ENCODE measurements around the gene ZMYND10. TPM values are rescaled to one million over a fixed set of nuclear protein-coding genes. Genes with fewer than 3 reads are reported as not detected.

ZMYND10 gene
- total RNA-seq, 3 donors from 2014 or later (not counting 1 experiment from before 2014, with no cell fraction given) = 3.0 to 6.3 (median 3.5) TPM

- peaks cover 27% of the 10 kb centered on the region for H3K4me1 ChIP-seq (ENCODE audit: control insufficient read depth, insufficient read depth, low read length)
- intact Hi-C loops (cut with micrococcal nuclease) = loop anchor here (5.0 kb wide), 1 partner anchor 39 kb away; no protein-coding TSS in a partner anchor
- peak overlapping the region; percentile 99 for H3K4me3 ChIP-seq (ENCODE audit: low read length)
- peak overlapping the region; percentile 95 to 97 for H3K27ac Mint-ChIP-seq
- DNase-seq (peak in 1 of 2 donors; percentile 42), ATAC-seq (no peak)
- H3K4me3 Mint-ChIP-seq = peak overlapping the region; percentile 49
- H3K36me3 Mint-ChIP-seq = no peaks in the 10 kb centered on the region
- H3K9me3 ChIP-seq (ENCODE audit: control insufficient read depth, insufficient read depth, low read length) = no peaks in the 10 kb centered on the region
- no peaks in the 10 kb centered on the region for H3K27me3 ChIP-seq (ENCODE audit: control insufficient read depth, insufficient read depth, low read length)
- no peaks in the 10 kb centered on the region for H3K27me3 Mint-ChIP-seq (ENCODE audit: low read depth in 2 of 2)
- TF ChIP-seq CTCF (IDR thresholded peaks at IDR 0.05) = no peak
- peaks cover 2% of the 10 kb centered on the region for H3K36me3 ChIP-seq (ENCODE audit: control insufficient read depth, insufficient read depth, low read length)
- H3K9me3 Mint-ChIP-seq = no peaks in the 10 kb centered on the region
- peak overlapping the region; percentile 96 for H3K27ac ChIP-seq (ENCODE audit: low read length)
- 31% methylated on average over 9 of the region's 9 CpGs for WGBS (ENCODE audit: insufficient coverage)
- peaks cover 18 to 33% of the 10 kb centered on the region in 2 donors for H3K4me1 Mint-ChIP-seq
Measured at GRCh38 chr3:50297896-50298725, 47.4 kb downstream of the ZMYND10 start.

GRCh38 chr3:50297384-50297775, 48.2 kb downstream of the ZMYND10 start:
- H3K36me3 ChIP-seq (ENCODE audit: control insufficient read depth, insufficient read depth, low read length) = peaks cover 2% of the 10 kb centered on the region
- no peak overlapping the region for H3K27ac ChIP-seq (ENCODE audit: low read length)
- Mint-ChIP-seq H3K4me3 (no peak overlapping the region), H3K36me3 (no peaks in the 10 kb centered on the region), H3K27me3 (ENCODE audit: low read depth in 2 of 2) (no peaks in the 10 kb centered on the region), H3K27ac (peak overlapping the region in 1 of 2 donors; percentile 97), H3K4me1 (peaks cover 25 to 40% of the 10 kb centered on the region in 2 donors), H3K9me3 (no peaks in the 10 kb centered on the region)
- intact Hi-C loops (cut with micrococcal nuclease) = loop anchor here (5.0 kb wide), 1 partner anchor 40 kb away; no protein-coding TSS in a partner anchor
- H3K4me1 ChIP-seq (ENCODE audit: control insufficient read depth, insufficient read depth, low read length) = peaks cover 34% of the 10 kb centered on the region
- H3K4me3 ChIP-seq (ENCODE audit: low read length) = no peak overlapping the region
- no peaks in the 10 kb centered on the region for H3K27me3 ChIP-seq (ENCODE audit: control insufficient read depth, insufficient read depth, low read length)
- 95% methylated on average over 2 of the region's 2 CpGs for WGBS (ENCODE audit: insufficient coverage)
- H3K9me3 ChIP-seq (ENCODE audit: control insufficient read depth, insufficient read depth, low read length) = no peaks in the 10 kb centered on the region
- DNase-seq = peak in 1 of 2 donors; percentile 28
- no peak for ATAC-seq
- TF ChIP-seq CTCF (IDR thresholded peaks at IDR 0.05) = no peak

GRCh38 chr3:50296721-50297383, 48.7 kb downstream of the ZMYND10 start:
- peak overlapping the region in 1 of 2 donors; percentile 72 for H3K27ac Mint-ChIP-seq
- 97% methylated on average over 18 of the region's 18 CpGs for WGBS (ENCODE audit: insufficient coverage)

More at GRCh38 chr3:50296721-50297383, 48.7 kb downstream of the ZMYND10 start:
- Histone ChIP-seq H3K27me3 (ENCODE audit: control insufficient read depth, insufficient read depth, low read length) (no peaks in the 10 kb centered on the region), H3K36me3 (ENCODE audit: control insufficient read depth, insufficient read depth, low read length) (peaks cover 2% of the 10 kb centered on the region), H3K4me1 (ENCODE audit: control insufficient read depth, insufficient read depth, low read length) (peaks cover 36% of the 10 kb centered on the region), H3K9me3 (ENCODE audit: control insufficient read depth, insufficient read depth, low read length) (no peaks in the 10 kb centered on the region), H3K27ac (ENCODE audit: low read length) (no peak overlapping the region), H3K4me3 (ENCODE audit: low read length) (no peak overlapping the region)
- Mint-ChIP-seq H3K4me3 (no peak overlapping the region), H3K27me3 (ENCODE audit: low read depth in 2 of 2) (no peaks in the 10 kb centered on the region), H3K36me3 (no peaks in the 10 kb centered on the region), H3K9me3 (no peaks in the 10 kb centered on the region), H3K4me1 (peaks cover 28 to 43% of the 10 kb centered on the region in 2 donors)
- DNase-seq (no peak), ATAC-seq (no peak)
- intact Hi-C loops (cut with micrococcal nuclease) = loop anchor here (5.0 kb wide), 1 partner anchor 40 kb away; no protein-coding TSS in a partner anchor
- TF ChIP-seq CTCF (IDR thresholded peaks at IDR 0.05) = no peak

Data from natural killer cell (primary cell).